ENCODE data around the gene CRYGN.

- TF ChIP-seq POLR2AphosphoS5 (IDR thresholded peaks at IDR 0.05; ENCODE audit: low read depth) (no peak), GABPA (IDR thresholded peaks at IDR 0.05; ENCODE audit: low read depth) (no peak)
These were observed 53.4 kb downstream of the CRYGN start for GRCh38 chr7:151386301-151387160.

All from HL-60 (cell line).